ENCODE data around the gene CPA1. TPM values are rescaled to one million over a fixed set of nuclear protein-coding genes. Genes with fewer than 3 reads are reported as not detected.

The CPA1 gene
- total RNA-seq, 1 experiment from 2014 or later: not detected

GRCh38 chr7:130345136-130345535, 35.2 kb upstream of the CPA1 start:
- Histone ChIP-seq H3K4me1 (peaks cover 23% of the 10 kb centered on the region; the same call in 1 of the 2 replicates), H3K36me3 (ENCODE audit: control insufficient read depth, insufficient read depth, low read length) (no peaks in the 10 kb centered on the region), H3K27me3 (replicated peaks; ENCODE audit: control insufficient read depth, insufficient read depth, low read length) (no peaks in the 10 kb centered on the region), H3K4me3 (ENCODE audit: low read depth, low read length) (no peak overlapping the region), H3K9me3 (peaks cover 7% of the 10 kb centered on the region; the same call in 1 of the 2 replicates)
- H3K36me3 Mint-ChIP-seq (ENCODE audit: insufficient read depth, unreplicated experiment): no peaks in the 10 kb centered on the region
- TF ChIP-seq CTCF (IDR thresholded peaks at IDR 0.05; ENCODE audit: insufficient read depth in 1 of 2, low read depth in 1 of 2, low read length in 1 of 2, severe bottlenecking in 1 of 2, unreplicated experiment in 1 of 2): no peak
- H3K9me3 Mint-ChIP-seq (ENCODE audit: unreplicated experiment): no peaks in the 10 kb centered on the region
- DNase-seq: no peak
- H3K4me1 Mint-ChIP-seq (ENCODE audit: low read depth, unreplicated experiment): peaks cover 18% of the 10 kb centered on the region
- CTCF ChIA-PET: no interaction called here
- intact Hi-C loops (cut with micrococcal nuclease; ENCODE audit: unreplicated experiment): no loop called here
- POLR2A ChIA-PET: no interaction called here
- no peaks in the 10 kb centered on the region for H3K27me3 Mint-ChIP-seq (ENCODE audit: insufficient read depth, unreplicated experiment)
- H3K4me3 Mint-ChIP-seq (ENCODE audit: unreplicated experiment): no peak overlapping the region
- no TSS peak for BruUV-seq (replicated peaks)
- H3K27ac Mint-ChIP-seq (ENCODE audit: unreplicated experiment): no peak overlapping the region

GRCh38 chr7:130345725-130346124, 34.6 kb upstream of the CPA1 start:
- intact Hi-C loops (cut with micrococcal nuclease; ENCODE audit: unreplicated experiment): no loop called here
- no TSS peak for BruUV-seq (replicated peaks)
- no peak overlapping the region for H3K27ac Mint-ChIP-seq (ENCODE audit: unreplicated experiment)
- ChIA-PET POLR2A (no interaction called here), CTCF (no interaction called here)
- no peak for TF ChIP-seq CTCF (IDR thresholded peaks at IDR 0.05; ENCODE audit: insufficient read depth in 1 of 2, low read depth in 1 of 2, low read length in 1 of 2, severe bottlenecking in 1 of 2, unreplicated experiment in 1 of 2)
- H3K4me1 Mint-ChIP-seq (ENCODE audit: low read depth, unreplicated experiment): peaks cover 18% of the 10 kb centered on the region
- no peaks in the 10 kb centered on the region for H3K9me3 Mint-ChIP-seq (ENCODE audit: unreplicated experiment)
- H3K36me3 Mint-ChIP-seq (ENCODE audit: insufficient read depth, unreplicated experiment): no peaks in the 10 kb centered on the region
- no peak overlapping the region for H3K4me3 Mint-ChIP-seq (ENCODE audit: unreplicated experiment)
- Histone ChIP-seq H3K9me3 (peaks cover 7% of the 10 kb centered on the region; the same call in 1 of the 2 replicates), H3K36me3 (ENCODE audit: control insufficient read depth, insufficient read depth, low read length) (no peaks in the 10 kb centered on the region), H3K4me3 (ENCODE audit: low read depth, low read length) (no peak overlapping the region), H3K27me3 (replicated peaks; ENCODE audit: control insufficient read depth, insufficient read depth, low read length) (no peaks in the 10 kb centered on the region), H3K4me1 (peaks cover 27% of the 10 kb centered on the region)
- no peaks in the 10 kb centered on the region for H3K27me3 Mint-ChIP-seq (ENCODE audit: insufficient read depth, unreplicated experiment)
- DNase-seq: no peak

- no peak for TF ChIP-seq CTCF (IDR thresholded peaks at IDR 0.05; ENCODE audit: insufficient read depth in 1 of 2, low read depth in 1 of 2, low read length in 1 of 2, severe bottlenecking in 1 of 2, unreplicated experiment in 1 of 2)
- H3K36me3 Mint-ChIP-seq (ENCODE audit: insufficient read depth, unreplicated experiment): no peaks in the 10 kb centered on the region
- no peak for DNase-seq
- Histone ChIP-seq H3K9me3 (peaks cover 7% of the 10 kb centered on the region; the same call in 1 of the 2 replicates), H3K36me3 (ENCODE audit: control insufficient read depth, insufficient read depth, low read length) (no peaks in the 10 kb centered on the region), H3K4me1 (peaks cover 33% of the 10 kb centered on the region), H3K4me3 (ENCODE audit: low read depth, low read length) (no peak overlapping the region), H3K27me3 (replicated peaks; ENCODE audit: control insufficient read depth, insufficient read depth, low read length) (no peaks in the 10 kb centered on the region)
- intact Hi-C loops (cut with micrococcal nuclease; ENCODE audit: unreplicated experiment): no loop called here
- no peak overlapping the region for H3K4me3 Mint-ChIP-seq (ENCODE audit: unreplicated experiment)
- H3K4me1 Mint-ChIP-seq (ENCODE audit: low read depth, unreplicated experiment): peaks cover 21% of the 10 kb centered on the region
- H3K9me3 Mint-ChIP-seq (ENCODE audit: unreplicated experiment): no peaks in the 10 kb centered on the region
- CTCF ChIA-PET: no interaction called here
- no peaks in the 10 kb centered on the region for H3K27me3 Mint-ChIP-seq (ENCODE audit: insufficient read depth, unreplicated experiment)
- BruUV-seq (replicated peaks): no TSS peak
- H3K27ac Mint-ChIP-seq (ENCODE audit: unreplicated experiment): no peak overlapping the region
- POLR2A ChIA-PET: no interaction called here
Measured at GRCh38 chr7:130346177-130346905, 34.0 kb upstream of the CPA1 start.
